Kidney (tissue), 14 donors: ENCODE results near the gene IL18BP. TPM values are rescaled to one million over a fixed set of nuclear protein-coding genes. Genes with fewer than 3 reads are reported as not detected.

Source experiments
- DNase-seq, 5 donors: peaks; one replicate each; pipeline ENCODE4 v3.0.0-alpha.2; 2013 to 2020
- FAIRE-seq: peaks from 2 replicates; lab custom pipeline; 2012; peaks lifted over from hg19 to GRCh38; lab: Jason Lieb, UNC
- H3K27ac ChIP-seq, 2 donors: one replicate each; pipeline ENCODE4 v1.7.0; 2013; ENCODE audit warnings: low read depth in 2 of 2, low read length in 2 of 2, inconsistent platforms in 1 of 2
- H3K27me3 ChIP-seq: one replicate; pipeline ENCODE4 v1.7.1; 2013; ENCODE audit warnings: low read length, inconsistent platforms; ENCODE audit not compliant: control insufficient read depth, insufficient read depth
- H3K36me3 ChIP-seq, 3 donors: one replicate each; pipeline versions ENCODE4 v1.7.0 to v1.7.1; 2013; ENCODE audit warnings: low read length in 3 of 3, control low read depth in 1 of 3, inconsistent platforms in 1 of 3; ENCODE audit not compliant: insufficient read depth in 3 of 3, control insufficient read depth in 2 of 3
- H3K4me1 ChIP-seq, 3 donors: one replicate each; pipeline versions ENCODE4 v1.7.0 to v1.7.1; 2013; ENCODE audit warnings: low read length in 3 of 3, inconsistent platforms in 1 of 3, low read depth in 1 of 3; ENCODE audit not compliant: control insufficient read depth in 2 of 3, insufficient read depth in 2 of 3
- H3K4me3 ChIP-seq, 3 donors: one replicate each; pipeline versions ENCODE4 v1.7.0 to v1.8.1; 2013; ENCODE audit warnings: low read length in 3 of 3, control low read depth in 1 of 3, inconsistent platforms in 1 of 3
- H3K9ac ChIP-seq, 3 donors: one replicate each; pipeline versions ENCODE4 v1.7.0 to v1.7.1; 2013; ENCODE audit warnings: low read length in 3 of 3, control low read depth in 1 of 3, inconsistent platforms in 1 of 3
- H3K9me3 ChIP-seq, 3 donors: one replicate each; pipeline versions ENCODE4 v1.7.0 to v1.7.1; 2013; ENCODE audit warnings: low read length in 3 of 3, control low read depth in 1 of 3, inconsistent platforms in 1 of 3; ENCODE audit not compliant: control insufficient read depth in 2 of 3, insufficient read depth in 1 of 3
- CTCF ChIP-seq: IDR thresholded peaks from 3 replicates; pipeline ENCODE4 v1.5.1; 2012; ENCODE audit warnings: mild to moderate bottlenecking, moderate library complexity, borderline replicate concordance; ENCODE audit not compliant: insufficient read depth; ENCODE audit errors: extremely low read depth
- intact Hi-C: fragments of 100-400 bp; cut with DNase I; formaldehyde crosslinking; loops from one replicate; pipeline ENCODE4 v1.11.1; 2022
- polyA plus RNA-seq: library from polyadenylated mRNA; stranded (reverse); fragments of 350-450 nt; fragmentation: Illumina TruSeq; extraction: RNeasy Lipid Tissue Mini Kit (QIAGEN cat#74804); gene quantifications from one replicate; pipeline ENCODE4 v1.2.3, GENCODE V29; 2014; ENCODE audit warnings: low read depth, low replicate concordance; ENCODE audit not compliant: insufficient read depth
- total RNA-seq: library from RNA; stranded (reverse); fragmentation: NEBNext Ultra II Directional; extraction: Animal tissue kit (Norgen Biotek cat#: 25700); gene quantifications from one replicate; pipeline ENCODE4 v1.2.1, GENCODE V29; 2021
- donor health status: control.
- donor health status: control.
- donor health status: control.
- donor health status: control.
- donor health status: control.
- donor health status: DM: yes; HTN: yes; CAD: no.
- donor health status: Normal renal cell carcinoma (clear cell type).

Gene IL18BP
- total and polyA plus RNA-seq, 2 donors from 2014 or later: 19.5 to 21.1 TPM

- DNase-seq: peak in 1 of 5 donors; percentile 69
- Histone ChIP-seq H3K4me3 (peak overlapping the region in 1 of 3 donors; percentile 35), H3K27ac (peak overlapping the region in 1 of 2 donors; percentile 89)
Measured at GRCh38 chr11:72000202-72000867, 1.6 kb downstream of the IL18BP start.

GRCh38 chr11:72001285-72001684 lies 2.6 kb downstream of the IL18BP start:
- DNase-seq (peak in 3 of 5 donors; percentile 41 to 67 (median 51)), FAIRE-seq (no peak)
- Histone ChIP-seq H3K4me1 (peaks cover 0 to 20% (median 12%) of the 10 kb centered on the region in 3 donors), H3K9ac (no peak overlapping the region), H3K9me3 (no peaks in the 10 kb centered on the region), H3K27ac (no peak overlapping the region), H3K36me3 (peaks cover 6 to 35% (median 35%) of the 10 kb centered on the region in 3 donors), H3K27me3 (no peaks in the 10 kb centered on the region), H3K4me3 (no peak overlapping the region)
- no peak for TF ChIP-seq CTCF
- intact Hi-C loops: no loop called here

More at GRCh38 chr11:72000202-72000867, 1.6 kb downstream of the IL18BP start:
- TF ChIP-seq CTCF: no peak
- peaks cover 0 to 20% (median 12%) of the 10 kb centered on the region in 3 donors for H3K4me1 ChIP-seq
- intact Hi-C loops: no loop called here
- H3K36me3 ChIP-seq: peaks cover 3 to 29% (median 26%) of the 10 kb centered on the region in 3 donors
- FAIRE-seq: no peak
- H3K9me3 ChIP-seq: no peaks in the 10 kb centered on the region
- H3K27me3 ChIP-seq: no peaks in the 10 kb centered on the region
- H3K9ac ChIP-seq: peak overlapping the region in 1 of 3 donors; percentile 1

- H3K4me1 ChIP-seq: peaks cover 0 to 20% (median 12%) of the 10 kb centered on the region in 3 donors
- H3K27me3 ChIP-seq: no peaks in the 10 kb centered on the region
- H3K4me3 ChIP-seq: no peak overlapping the region
- intact Hi-C loops: no loop called here
- H3K9me3 ChIP-seq: no peaks in the 10 kb centered on the region
- H3K9ac ChIP-seq: no peak overlapping the region
- DNase-seq (peak in 1 of 5 donors; percentile 70), FAIRE-seq (no peak)
- peaks cover 6 to 43% (median 43%) of the 10 kb centered on the region in 3 donors for H3K36me3 ChIP-seq
- no peak for TF ChIP-seq CTCF
- H3K27ac ChIP-seq: no peak overlapping the region
Measured at GRCh38 chr11:72001834-72002591, 3.3 kb downstream of the IL18BP start.
